Amniotic epithelial cell (primary cell): Measurements from ENCODE around the gene TMEM14C.
"Not testable (repeated sequence)": the region's sequence is repeated elsewhere in the genome, so short reads cannot be mapped to it uniquely, and the experiment has no call there.

Experiments
- DNase-seq: peaks from one replicate; pipeline ENCODE4 v3.0.0-alpha.2; 2010; ENCODE audit warnings: low read depth

Gene TMEM14C

GRCh38 chr6:10720960-10721849 lies 1.7 kb upstream of the TMEM14C start:
- not testable (repeated sequence) for DNase-seq

- no peak for DNase-seq
These were observed 860 bp upstream of the TMEM14C start for GRCh38 chr6:10721850-10722569.

GRCh38 chr6:10722570-10722819 lies 375 bp upstream of the TMEM14C start:
- no peak for DNase-seq

- DNase-seq: no peak
These were observed 654 bp downstream of the TMEM14C start for GRCh38 chr6:10723567-10723881.

GRCh38 chr6:10725044-10725443 lies 2.2 kb downstream of the TMEM14C start:
- DNase-seq: no peak

GRCh38 chr6:10725716-10726115 lies 2.8 kb downstream of the TMEM14C start:
- no peak for DNase-seq

GRCh38 chr6:10730254-10730653 lies 7.4 kb downstream of the TMEM14C start:
- no peak for DNase-seq

- DNase-seq: peak; percentile 85
These were observed 10.4 kb downstream of the TMEM14C start for GRCh38 chr6:10733151-10733715.

GRCh38 chr6:10733863-10734262 lies 11.0 kb downstream of the TMEM14C start:
- no peak for DNase-seq

GRCh38 chr6:10736731-10737130 lies 13.9 kb downstream of the TMEM14C start:
- no peak for DNase-seq

- DNase-seq: no peak
These were observed 17.2 kb downstream of the TMEM14C start for GRCh38 chr6:10740061-10740460.

GRCh38 chr6:10741643-10742042 lies 18.8 kb downstream of the TMEM14C start:
- DNase-seq: not testable (repeated sequence)

- no peak for DNase-seq
These were observed 19.4 kb downstream of the TMEM14C start for GRCh38 chr6:10742251-10742650.

- no peak for DNase-seq
These were observed 20.6 kb downstream of the TMEM14C start for GRCh38 chr6:10743515-10743914.

- DNase-seq: no peak
These were observed 22.2 kb downstream of the TMEM14C start for GRCh38 chr6:10745116-10745515.

GRCh38 chr6:10746915-10747250 lies 24.0 kb downstream of the TMEM14C start:
- DNase-seq: no peak

GRCh38 chr6:10747251-10747972 lies 24.5 kb downstream of the TMEM14C start, which contains the start of gene TMEM14B:
Gene TMEM14B (plus strand): TSS chr6:10747805. CDS start chr6:10749246, 1,441 bp downstream.
- peak; percentile 91 for DNase-seq

- DNase-seq: peak; percentile 30
These were observed 26.9 kb downstream of the TMEM14C start for GRCh38 chr6:10749734-10750133.

GRCh38 chr6:10750568-10750967 lies 27.7 kb downstream of the TMEM14C start:
- DNase-seq: not testable (repeated sequence)

- DNase-seq: peak; percentile 69
These were observed 28.9 kb downstream of the TMEM14C start for GRCh38 chr6:10751757-10752156.

- no peak for DNase-seq
These were observed 33.2 kb downstream of the TMEM14C start for GRCh38 chr6:10756085-10756484.

GRCh38 chr6:10759312-10759839 lies 36.5 kb downstream of the TMEM14C start:
- DNase-seq: peak; percentile 89
